ENCODE results near the gene TCERG1L.
"Not testable (repeated sequence)": the region's sequence is repeated elsewhere in the genome, so short reads cannot be mapped to it uniquely, and the experiment has no call there.

TCERG1L gene

DNA sequence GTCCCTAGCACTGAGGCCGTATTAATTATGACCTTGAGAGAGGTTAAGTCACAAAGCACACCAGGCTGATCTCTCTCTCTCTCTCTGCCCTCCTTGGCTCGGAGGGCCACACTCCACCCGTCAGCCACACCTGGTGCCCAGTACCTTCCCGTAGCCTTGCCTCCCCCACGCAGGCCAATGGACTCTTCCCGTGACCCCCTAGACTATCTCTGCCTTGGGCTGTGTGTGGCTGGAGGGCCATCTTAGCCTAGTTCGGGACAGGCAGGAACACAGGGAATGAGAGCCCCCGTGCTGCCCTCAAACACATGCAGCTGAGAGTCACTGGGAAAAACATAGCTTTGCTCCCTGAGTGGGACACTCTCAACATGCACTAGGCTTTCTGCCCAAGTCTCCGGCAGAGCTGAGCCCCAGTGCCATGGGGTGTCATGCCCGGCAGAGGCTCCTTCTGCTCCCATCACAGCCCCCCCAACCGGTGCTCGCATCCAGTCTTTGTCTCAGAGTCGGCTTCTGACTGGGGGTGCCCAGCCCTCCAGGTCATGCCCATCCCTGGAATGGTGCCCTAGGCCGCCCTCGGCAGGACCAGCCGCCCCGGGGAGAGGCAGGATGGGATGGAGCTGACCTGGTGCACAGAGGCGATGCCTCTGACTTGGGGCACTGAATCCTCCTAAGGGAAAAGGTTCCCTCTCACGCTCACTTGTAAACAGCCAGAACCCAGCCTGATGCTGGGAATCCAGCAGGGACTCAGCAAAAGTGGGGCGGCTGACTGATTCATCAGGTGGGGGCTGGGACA, 63.0 kb downstream of the TCERG1L start:
- DNase-seq = no peak

DNA sequence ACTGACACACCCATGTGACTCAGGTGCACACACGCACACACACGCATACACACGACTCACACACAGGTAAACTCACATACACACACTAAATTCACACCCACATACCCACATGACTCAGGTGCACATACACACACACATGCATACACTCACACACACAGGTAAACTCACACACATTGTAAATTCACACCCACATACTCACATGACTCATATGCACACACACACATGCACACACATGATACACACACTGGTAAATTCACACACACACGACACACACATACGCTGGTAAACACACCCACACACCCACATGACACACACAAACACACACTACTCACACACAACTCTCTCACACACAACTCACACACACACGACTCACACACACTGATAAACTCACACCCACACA, 63.6 kb downstream of the TCERG1L start:
- no peak for DNase-seq

DNA sequence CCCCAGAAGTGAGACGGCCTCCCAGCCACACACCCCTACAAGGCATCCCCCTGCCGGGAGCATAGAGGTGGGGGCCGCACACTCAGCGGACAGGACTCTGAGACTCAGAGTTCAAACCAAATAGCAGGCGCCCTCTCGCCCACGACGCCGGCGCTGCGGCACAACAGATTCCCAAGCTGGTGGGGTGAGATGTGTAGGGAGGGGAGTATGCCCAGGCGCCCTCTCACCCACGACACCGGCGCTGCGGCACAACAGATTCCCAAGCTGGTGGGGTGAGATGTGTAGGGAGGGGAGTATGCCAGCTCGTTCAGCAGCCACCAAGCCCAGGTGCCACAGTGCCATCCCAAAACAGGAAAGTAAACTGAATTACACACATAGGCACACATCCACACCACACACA, 64.7 kb downstream of the TCERG1L start:
- no peak for DNase-seq

DNA sequence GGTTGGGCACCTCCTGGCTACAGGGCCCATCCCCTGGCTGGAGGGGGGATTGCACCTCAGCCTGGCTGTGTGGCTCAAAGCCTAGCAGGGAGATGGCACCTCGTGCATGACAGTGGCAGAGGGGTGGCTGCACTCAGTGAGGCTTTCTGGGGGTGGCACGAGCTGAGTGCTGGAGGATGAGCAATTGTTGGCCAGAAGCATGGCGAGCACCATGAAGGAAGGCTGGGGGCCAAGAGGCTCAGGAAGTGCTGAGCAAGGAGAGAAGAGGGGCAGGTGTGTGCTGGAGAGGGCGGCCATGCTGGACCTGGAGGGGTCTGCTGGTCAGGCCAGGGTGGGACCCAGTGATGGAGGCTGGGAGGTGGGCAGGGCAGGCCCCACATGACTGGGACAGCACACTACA, 65.4 kb downstream of the TCERG1L start:
- no peak for DNase-seq

DNA sequence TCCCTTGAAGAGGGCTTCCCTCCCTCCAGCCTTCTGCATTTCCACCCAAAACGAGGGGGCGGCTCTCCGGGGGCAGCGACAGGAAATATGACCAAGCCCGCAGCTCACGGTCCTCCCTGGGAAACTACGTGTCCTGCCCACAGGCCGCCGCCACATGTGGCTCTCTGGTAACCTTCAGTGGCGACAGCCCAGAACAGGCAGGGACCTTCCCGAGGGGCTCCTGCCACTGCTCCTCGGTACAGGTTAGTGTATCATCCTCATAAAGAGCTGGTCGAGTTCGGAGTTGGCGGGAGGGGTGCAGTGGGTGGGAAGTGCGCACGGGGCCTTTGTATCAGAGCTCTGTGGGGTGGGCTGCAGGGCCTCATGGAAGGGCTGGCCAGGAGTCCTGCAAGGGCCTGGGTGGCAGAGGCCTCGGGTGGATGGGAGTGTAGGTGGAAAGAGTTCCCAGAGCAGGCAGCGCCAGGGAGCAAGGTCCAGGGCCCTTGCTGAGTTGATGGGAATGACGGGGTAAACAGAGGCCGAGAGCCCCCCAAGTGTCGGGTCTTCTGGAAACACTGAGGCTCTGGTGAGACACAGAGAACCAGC, 66.0 kb downstream of the TCERG1L start:
- DNase-seq = no peak

DNA sequence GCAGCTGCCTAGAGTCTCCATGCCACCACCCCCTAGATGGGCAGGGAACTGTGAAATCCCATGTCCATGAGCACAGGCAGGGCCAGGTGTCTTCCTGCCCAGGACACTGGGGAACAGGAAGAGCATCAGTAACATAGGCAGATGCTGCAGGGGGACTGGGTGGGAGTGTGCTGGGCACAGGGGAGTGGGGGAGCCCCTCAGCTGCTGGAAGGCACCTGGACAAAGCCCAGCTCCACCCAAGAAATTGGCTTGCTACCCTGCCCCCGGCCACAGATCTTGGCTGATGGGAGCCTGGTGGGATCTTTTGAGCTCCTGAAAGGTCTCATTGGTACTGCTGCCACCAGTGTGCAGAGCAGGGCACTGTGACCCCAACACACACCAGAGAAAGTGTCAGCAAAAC, 66.7 kb downstream of the TCERG1L start:
- no peak for DNase-seq

DNA sequence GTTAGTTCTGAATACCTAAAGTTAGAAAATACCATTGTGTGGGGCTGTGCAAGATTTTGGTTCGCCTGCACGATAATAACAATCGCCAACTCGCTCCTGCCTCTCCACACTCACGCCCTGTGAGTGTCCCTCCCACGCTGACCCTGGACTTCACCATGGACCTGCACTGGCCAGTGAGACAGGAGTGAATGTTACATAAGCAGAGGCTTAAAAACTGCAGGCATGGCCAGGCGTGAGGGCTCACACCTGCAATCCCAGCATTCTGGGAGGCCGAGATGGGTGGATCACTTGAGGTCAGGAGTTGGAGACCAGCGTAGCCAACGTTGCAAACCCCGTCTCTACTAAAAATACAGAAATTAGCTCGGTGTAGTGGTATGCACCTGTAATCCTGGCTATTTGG, 68.4 kb downstream of the TCERG1L start:
- DNase-seq = no peak

DNA sequence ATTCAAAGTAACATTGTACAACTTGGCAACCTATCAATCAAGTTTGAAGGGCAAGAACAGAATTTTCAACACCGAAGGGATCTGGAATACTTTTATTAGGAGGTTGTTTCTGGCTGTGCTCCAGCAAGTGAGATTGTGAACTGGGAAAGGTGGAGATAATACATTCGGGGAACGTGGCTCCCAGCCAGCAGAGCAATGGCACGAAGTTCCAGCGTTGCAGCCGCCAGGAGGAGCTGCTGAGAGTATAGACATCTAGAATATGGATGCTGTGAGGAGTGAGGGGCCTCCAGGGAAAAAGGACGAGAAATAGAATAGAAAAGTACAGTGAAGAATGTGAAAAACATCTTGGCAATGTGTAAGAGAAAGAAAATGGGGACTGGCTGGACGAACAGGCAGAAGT, 69.5 kb downstream of the TCERG1L start:
- no peak for DNase-seq

DNA sequence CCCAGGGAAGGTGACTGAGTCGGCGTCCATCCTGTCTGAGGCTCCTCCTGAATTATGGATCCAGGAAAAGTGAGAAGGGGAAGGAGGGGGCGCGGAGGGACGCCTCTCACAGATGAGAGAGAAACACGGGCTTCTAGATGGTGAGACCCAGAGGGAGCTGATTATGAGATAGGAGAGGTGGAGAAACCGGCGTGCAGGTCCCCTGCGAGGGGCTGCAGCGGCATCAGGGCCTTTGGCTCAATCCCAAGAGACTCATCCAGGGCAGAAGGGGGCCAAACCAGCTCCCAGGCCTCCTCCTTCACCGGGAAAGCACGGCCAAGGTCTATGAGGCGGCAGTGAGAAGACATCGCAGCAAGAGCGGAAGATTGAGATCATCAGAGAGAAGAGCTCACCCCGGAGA, 70.8 kb downstream of the TCERG1L start:
- DNase-seq = no peak

DNA sequence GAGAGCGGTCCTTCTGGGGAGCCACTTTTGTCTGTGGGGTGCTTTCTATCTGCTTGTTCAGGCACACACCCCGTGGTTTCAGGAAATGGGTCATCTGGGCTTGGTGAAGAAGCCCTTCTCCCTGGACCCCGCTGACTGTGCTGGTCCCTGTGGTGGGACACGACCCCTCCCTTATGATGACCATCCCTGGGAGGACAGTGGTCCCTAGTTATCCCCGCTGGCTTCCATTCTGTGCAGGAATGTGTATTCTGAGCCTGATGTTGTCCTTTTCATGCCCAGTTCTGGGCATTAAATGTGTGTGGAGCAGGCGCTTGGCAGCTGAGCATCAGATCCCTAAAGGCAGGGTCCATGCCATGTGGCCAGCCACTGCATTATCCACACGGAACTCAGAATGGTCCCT, 71.6 kb downstream of the TCERG1L start:
- DNase-seq = no peak

DNA sequence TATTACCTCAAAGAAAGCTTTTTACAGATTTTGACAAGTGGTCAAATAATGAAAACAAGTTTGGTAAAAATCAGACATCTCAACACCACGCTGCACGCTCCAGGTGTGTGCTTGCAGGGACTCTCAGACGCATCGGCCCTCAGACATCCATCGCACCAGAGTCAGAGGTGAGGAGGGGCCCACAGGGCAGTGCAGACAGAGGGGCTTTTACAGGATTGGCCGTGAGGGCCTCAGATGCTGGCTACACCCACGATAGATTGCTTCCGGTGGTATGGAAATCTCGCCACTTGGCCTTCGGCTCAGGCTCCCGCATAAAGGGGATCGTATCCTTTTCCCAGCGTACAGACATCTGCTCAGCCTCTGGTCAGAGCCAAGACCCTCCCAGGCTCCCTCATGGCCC, 72.1 kb downstream of the TCERG1L start:
- no peak for DNase-seq

DNA sequence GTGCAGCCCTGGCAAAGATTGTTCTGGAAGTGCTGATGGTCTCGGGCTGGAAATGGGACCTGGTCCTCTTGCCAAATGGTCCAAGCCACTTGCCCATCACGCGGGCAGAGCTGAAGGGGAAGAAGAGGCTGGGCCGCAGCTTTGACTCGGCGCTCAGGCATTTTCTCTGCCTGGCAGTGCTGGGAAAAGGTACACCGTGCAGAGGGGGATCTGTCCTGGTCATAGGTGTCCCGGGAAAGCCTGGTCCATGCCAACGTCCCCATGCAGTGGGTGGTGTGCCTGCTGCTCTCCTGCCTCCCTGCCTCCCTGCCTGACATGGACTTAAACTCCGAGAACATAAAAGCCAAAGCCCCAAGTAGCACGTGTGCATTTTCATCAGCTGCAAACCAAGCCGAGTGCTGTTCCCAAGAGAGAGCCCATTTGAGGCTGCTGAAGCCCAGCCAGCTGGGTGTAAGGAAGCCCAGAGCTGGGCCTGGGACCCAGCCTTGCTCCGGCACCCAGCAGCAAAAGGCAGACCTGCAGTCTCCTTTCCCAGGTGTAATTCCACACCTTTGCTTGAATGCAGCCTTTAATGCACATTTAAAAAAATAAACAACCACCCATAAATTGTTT, 72.7 kb downstream of the TCERG1L start:
- DNase-seq = no peak

DNA sequence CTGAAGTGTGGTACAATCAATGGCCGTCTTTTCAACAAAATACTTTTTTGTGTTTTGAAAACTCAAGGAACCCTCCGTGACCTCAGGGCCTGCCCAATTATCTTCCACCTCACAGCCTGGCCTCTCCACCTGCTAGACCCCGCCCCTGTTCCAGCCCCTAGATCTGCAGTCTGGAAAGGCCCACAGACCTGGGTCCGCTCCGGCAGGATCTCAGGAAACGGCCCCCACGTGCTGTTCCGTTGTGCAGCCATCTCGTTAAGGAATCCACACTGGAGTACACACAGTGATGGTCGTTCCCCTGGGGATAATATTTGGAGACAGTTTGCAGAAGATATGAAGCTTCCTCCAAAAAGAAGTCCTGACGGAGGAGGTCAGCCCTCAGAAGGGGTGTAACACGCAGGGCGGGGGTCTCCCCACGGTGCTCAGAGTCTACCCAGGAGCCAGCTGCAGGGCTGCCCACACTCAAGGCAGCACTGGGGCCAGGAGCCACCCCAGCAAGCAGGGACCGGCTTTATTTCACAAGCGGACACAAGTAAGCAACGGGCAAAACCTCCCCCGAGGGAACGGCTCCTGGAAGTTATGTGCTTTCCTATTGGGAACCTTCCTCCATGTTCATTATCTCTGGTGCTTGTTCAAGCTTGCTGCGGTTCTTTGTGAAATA, 73.4 kb downstream of the TCERG1L start:
- DNase-seq = no peak

DNA sequence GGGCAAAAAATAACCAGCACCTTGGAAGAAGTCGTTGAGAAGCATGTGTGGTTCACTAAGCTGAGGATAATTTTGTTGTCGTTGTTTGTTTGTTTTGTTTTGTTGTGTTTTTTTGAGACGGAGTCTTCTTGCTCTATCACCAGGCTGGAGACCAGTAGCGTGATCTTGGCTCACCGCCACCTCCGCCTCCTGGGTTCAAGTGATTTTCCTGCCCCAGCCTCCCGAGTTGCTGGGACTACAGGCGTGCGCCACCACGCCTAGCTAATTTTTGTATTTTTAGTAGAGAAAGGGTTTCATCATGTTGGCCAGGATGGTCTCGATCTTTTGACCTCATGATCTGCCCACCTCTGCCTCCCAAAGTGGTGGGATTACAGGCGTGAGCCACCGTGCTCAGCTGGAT, 76.9 kb downstream of the TCERG1L start:
- not testable (repeated sequence) for DNase-seq

DNA sequence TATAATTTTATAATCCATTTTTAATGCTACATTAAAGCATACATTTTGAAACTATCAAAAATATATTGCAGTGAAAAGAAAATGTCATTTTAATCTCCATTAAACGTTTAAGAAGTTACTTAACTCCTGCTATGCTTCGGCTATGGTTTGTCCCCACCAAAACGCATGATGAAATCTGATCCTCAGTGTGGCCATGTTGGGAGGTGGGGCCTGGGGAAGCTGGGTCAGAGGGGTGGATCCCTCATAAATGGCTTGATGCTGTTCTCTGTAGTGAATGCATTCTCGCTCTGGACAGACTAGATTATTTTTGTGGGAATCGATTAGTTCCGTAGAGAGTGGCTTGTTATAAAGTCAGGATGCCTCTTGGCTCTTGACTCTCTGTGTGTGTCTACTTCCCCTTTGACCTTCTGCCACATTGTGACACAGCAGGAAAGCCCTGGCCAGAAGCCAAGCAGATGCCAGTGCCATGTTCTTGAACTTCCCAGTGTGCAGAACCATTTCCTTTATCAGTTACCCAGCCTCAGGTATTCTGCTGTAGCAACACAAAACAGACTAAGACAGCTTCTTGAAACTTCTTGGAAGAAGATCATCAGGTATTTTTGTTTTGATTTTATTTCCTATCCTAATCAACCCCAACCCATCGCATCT, 77.8 kb downstream of the TCERG1L start:
- DNase-seq = no peak

DNA sequence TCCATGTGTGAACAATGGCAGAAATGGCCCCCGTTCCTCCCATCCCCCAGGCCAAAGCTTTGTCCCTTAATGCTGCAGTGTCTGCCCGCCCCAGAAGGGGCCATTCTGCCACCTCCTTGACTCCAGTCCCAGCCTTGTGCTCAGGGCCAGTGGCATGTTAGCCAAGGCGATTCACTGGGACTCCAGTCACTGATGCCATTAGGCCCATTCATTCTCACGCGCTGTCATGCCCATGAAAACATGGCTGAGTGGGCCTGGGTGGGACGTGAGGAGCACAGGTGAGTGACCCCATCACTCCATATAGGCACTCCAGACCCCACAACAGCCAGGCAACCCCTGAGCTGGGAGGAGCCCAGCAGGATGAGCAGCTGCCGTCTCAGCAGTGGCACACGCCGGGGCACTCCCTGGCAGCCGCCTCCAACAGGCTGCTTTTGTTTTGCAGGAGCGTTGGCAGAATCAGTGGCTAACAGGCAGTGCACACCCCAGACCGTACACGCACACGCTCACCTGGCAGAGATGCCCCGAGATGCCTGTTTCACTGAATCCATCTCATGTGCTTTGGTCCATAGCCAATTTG, 79.5 kb downstream of the TCERG1L start:
- DNase-seq = no peak

DNA sequence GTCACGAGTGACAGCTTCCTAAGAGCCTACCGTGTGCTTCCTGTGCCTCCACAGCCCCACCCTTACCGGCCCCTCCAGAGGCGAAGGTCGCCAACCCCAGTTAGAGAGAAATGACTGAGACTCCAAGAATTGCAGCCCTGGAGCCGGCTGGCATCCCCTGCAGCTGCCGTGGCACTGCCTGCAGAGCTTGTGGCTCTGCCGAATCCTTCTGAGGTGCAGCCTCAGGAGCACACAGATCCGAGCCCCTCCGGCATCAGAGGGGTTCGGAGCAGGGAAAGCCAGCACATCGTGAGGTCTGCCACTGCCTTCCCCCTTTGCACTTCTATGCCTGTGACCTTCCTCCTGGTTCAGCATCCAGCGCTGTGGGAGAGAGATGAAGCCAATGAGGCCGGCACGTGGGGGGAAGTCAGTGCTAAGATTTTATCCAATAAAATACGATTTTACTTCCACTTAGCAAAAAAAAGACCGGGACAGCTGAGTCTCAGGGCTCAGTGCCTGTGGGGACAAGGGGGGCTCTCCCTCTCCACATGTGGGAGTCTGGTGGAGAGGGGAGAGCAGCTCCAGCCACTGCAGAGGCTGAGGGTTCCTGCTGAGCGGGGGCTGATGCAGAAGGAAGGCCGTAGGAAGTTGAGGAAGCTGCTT, 80.1 kb downstream of the TCERG1L start:
- no peak for DNase-seq

DNA sequence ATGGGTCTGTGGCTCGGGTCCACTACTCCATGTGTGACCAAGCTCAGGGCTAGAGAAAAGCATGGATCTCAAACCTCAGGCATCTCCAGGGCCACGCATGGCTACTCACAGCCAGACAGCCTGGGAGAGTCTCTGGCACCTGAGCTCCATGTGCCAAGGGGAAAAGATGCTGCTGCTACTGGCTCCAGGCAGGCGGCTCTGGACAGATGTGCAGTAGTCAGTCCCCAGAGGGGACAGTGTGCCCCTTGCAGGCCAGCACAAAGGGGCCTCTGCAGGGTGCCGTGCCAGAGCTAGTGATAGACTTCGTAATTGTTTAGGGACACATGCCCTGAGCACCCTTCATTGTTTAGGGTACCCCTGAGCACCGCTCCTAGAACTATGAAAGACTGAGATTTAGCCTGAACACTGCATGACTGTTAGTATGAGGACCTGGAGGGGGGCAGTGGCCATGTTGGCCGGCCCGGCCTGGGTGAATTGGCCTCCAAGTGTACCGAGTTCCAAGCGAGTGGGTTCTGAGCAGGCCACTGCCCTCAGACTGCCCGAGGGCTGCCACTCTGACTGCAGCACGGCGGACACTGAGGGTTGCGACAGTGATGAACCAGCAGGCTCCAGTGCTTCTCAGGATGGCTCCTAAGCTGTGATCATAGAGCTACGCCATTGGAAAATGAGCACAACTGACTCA, 80.7 kb downstream of the TCERG1L start:
- no peak for DNase-seq

DNA sequence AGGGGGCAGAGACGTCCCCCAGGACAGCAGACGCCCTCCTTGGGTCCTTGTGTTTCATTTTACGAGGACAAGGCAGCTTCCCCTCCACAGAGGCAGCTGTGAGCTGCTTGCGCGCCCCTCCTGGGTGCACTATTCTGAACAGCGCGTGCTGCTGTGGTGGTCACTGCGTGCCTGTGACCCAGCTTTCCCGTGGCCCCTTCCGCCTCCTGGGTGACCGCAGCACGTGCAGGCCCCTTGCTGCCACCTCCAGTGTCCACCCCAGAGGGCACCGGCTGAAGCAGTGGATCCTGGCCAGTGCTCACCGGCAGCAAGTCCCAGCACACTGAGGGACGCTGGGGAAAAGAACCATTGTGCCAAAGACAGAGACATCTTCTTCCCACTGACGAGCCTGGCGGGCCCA, 81.4 kb downstream of the TCERG1L start:
- no peak for DNase-seq

DNA sequence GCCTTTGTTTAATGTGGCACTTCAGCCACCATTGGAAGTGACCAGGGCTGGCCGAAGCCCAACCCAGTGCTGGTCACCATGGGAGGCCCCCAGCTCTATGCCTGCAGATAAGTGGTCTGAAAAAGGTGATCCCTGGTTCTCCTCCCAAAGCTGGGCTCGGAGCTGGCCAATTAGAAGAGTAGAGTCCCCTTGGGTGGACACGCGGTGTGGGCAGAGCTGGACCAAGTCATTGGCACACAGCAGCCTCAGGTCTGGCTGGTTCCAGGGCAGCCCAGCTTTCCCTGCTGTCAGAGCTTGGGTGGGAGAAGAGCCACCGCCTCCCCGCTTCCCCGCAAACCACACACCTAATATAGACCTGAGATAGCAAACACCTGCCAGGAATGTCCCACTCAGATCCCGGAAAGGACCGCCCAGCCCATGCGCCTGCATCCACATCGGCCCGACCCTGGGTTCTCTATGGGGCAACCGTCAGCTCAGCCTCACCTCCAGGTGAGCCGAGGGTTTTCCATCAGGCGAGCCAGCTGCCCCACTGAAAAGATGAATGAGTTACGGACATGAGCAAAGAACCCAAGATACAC, 84.3 kb downstream of the TCERG1L start:
- no peak for DNase-seq

DNA sequence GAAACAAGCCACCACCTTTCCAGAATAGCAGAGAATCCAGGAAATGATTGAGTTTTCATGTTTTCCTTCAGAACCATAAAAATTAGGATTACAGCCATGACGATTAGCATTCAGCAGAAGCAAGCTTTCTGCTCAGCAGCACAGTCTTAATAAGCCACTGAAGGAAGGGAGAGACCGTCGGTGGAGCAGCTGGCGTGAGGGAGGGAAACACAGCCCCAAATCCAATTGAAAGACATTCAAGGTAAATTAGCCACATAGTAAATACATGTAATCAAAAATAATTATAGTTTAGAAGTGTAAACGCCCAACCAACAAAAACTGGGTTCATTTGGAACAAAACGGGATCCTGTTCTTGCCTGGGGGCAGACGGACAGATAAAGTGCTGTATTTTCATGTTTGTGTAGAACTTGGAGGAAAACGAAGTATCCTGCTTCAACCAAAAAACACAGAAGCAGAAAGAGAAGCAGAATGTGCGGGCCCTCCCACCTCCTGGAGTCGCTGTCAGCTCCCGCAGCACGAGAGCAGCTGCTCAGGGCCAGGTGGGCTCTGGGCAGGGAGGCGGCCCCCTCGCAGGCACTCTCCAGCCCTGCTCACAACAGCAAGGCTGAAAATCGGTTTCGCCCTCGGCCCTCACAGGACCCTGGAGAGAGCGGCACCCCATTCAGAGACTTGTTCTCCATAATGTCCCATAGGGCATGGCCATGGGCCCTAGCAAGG, 84.9 kb downstream of the TCERG1L start:
- DNase-seq = no peak
